Gastrocnemius medialis (tissue), 4 donors: ENCODE results near the gene RPUSD3.
"Not testable (repeated sequence)": the region's sequence is repeated elsewhere in the genome, so short reads cannot be mapped to it uniquely, and the experiment has no call there.

Source experiments
- CTCF ChIP-seq, 5 experiments: fragments of 450-650 bp in 3 of 5; fragments of 200-600 bp in 2 of 5; sonication (generic) in 2 of 5; IDR thresholded peaks in 4 of 5; conservative IDR thresholded peaks in 1 of 5; 1 replicate in 4 of 5; 2 replicates in 1 of 5; pipeline ENCODE4 v1.5.1; 2016 to 2019; ENCODE audit warnings: antibody characterized with exemption in 5 of 5, mild to moderate bottlenecking in 3 of 5, moderate library complexity in 3 of 5
- POLR2A ChIP-seq, 2 donors: fragments of 450-650 bp; IDR thresholded peaks; one replicate each; pipeline ENCODE4 v1.6.1; 2017; ENCODE audit warnings: antibody characterized with exemption in 2 of 2, mild to moderate bottlenecking in 2 of 2, moderate library complexity in 2 of 2

GRCh38 chr3:9851926-9852325 is 8.1 kb upstream of the RPUSD3 start:
- not testable (repeated sequence) for TF ChIP-seq CTCF (IDR thresholded peaks at IDR 0.05 in 4 of 5, conservative IDR thresholded peaks at IDR 0.05 in 1 of 5); POLR2A (IDR thresholded peaks at IDR 0.05)
